Glutamatergic neuron (in vitro differentiated cells): ENCODE data around the gene ACBD6. TPM values are rescaled to one million over a fixed set of nuclear protein-coding genes. Genes with fewer than 3 reads are reported as not detected.

ENCODE experiments used
- DNase-seq: peaks from one replicate; pipeline ENCODE4 v3.0.0; 2022
- H3K27ac Mint-ChIP-seq: one replicate; pipeline ENCODE4 v1.8.0; 2020; ENCODE audit warnings: mild to moderate bottlenecking, mixed read lengths, inconsistent platforms; ENCODE audit not compliant: unreplicated experiment
- H3K27me3 Mint-ChIP-seq: one replicate; pipeline ENCODE4 v1.8.0; 2020; ENCODE audit warnings: mild to moderate bottlenecking, moderate library complexity, mixed read lengths, inconsistent platforms; ENCODE audit not compliant: unreplicated experiment
- H3K36me3 Mint-ChIP-seq: one replicate; pipeline ENCODE4 v1.8.0; 2020; ENCODE audit warnings: mild to moderate bottlenecking, mixed read lengths, inconsistent platforms; ENCODE audit not compliant: unreplicated experiment
- H3K4me1 Mint-ChIP-seq: one replicate; pipeline ENCODE4 v1.8.0; 2020; ENCODE audit warnings: mild to moderate bottlenecking, low read depth, mixed read lengths, inconsistent platforms; ENCODE audit not compliant: unreplicated experiment
- H3K4me3 Mint-ChIP-seq: one replicate; pipeline ENCODE4 v1.8.0; 2020; ENCODE audit warnings: mild to moderate bottlenecking, mixed read lengths, inconsistent platforms; ENCODE audit not compliant: unreplicated experiment
- H3K9me3 Mint-ChIP-seq: one replicate; pipeline ENCODE4 v1.8.0; 2020; ENCODE audit warnings: mild to moderate bottlenecking, moderate library complexity, mixed read lengths, inconsistent platforms; ENCODE audit not compliant: unreplicated experiment
- CTCF ChIP-seq: fragments of 200-600 bp; sonication (generic); IDR thresholded peaks from one replicate; pipeline ENCODE4 v1.5.0; 2021; ENCODE audit not compliant: partially characterized antibody, unreplicated experiment
- total RNA-seq: library from RNA; stranded (reverse); fragmentation: NEBNext Ultra II Directional; extraction: Animal tissue kit (Norgen Biotek cat#: 25700); gene quantifications from one replicate; pipeline ENCODE4 v1.2.1, GENCODE V29; 2021; ENCODE audit not compliant: unreplicated experiment

The ACBD6 gene
- total RNA-seq, 1 donor from 2014 or later, result 52.9 TPM

DNA sequence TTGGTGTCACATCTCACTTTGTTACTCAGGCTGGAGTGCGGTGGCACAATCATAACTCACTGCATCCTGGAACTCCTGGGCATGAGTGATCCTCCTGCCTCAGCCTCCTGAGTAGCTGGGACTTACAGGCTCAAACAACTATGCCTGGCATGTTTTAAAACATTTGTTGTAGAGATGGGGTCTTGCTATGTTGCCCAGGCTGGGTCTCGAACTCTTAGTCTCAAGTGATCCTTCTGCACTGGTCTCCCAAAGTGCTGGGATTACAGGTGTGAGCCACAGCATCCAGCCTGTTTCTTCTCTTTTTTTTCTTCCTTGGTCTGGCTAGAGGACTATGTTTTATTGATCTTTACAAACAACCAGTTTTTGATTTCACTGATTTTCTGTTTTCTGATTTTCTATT, 207.7 kb downstream of the ACBD6 start:
- no peak for DNase-seq
- Mint-ChIP-seq H3K4me1 (peaks cover 14% of the 10 kb centered on the region), H3K9me3 (peaks cover 4% of the 10 kb centered on the region), H3K4me3 (no peak overlapping the region), H3K27ac (no peak overlapping the region), H3K36me3 (peaks cover 8% of the 10 kb centered on the region), H3K27me3 (no peaks in the 10 kb centered on the region)
- no peak for TF ChIP-seq CTCF

DNA sequence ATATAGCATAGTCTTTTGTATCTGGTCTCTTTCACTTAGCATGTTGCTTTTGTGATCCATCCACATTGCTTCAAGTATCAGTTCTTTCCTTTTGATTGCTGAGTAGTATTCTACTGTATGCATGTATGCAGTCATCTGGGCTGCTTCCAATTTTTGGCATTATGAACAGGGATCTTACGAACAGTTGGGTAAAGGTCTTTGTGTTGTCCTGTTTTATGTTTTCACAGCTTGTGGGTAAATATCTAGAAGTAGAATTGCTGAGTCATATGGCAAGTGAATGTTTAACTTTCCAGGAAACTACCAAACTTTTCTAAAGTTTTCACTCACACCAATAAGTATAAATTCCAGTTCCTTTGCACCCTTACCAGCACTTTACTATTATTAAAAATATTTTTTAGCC, 211.4 kb downstream of the ACBD6 start:
- H3K27ac Mint-ChIP-seq, result no peak overlapping the region
- no peak for DNase-seq
- H3K4me3 Mint-ChIP-seq, result no peak overlapping the region
- H3K36me3 Mint-ChIP-seq, result peaks cover 8% of the 10 kb centered on the region
- H3K9me3 Mint-ChIP-seq, result peaks cover 2% of the 10 kb centered on the region
- no peak for TF ChIP-seq CTCF
- no peaks in the 10 kb centered on the region for H3K27me3 Mint-ChIP-seq
- no peaks in the 10 kb centered on the region for H3K4me1 Mint-ChIP-seq

- H3K4me3 Mint-ChIP-seq, result no peak overlapping the region
- H3K27ac Mint-ChIP-seq, result no peak overlapping the region
- H3K36me3 Mint-ChIP-seq, result peaks cover 8% of the 10 kb centered on the region
- no peaks in the 10 kb centered on the region for H3K27me3 Mint-ChIP-seq
- H3K9me3 Mint-ChIP-seq, result peaks cover 2% of the 10 kb centered on the region
- DNase-seq, result no peak
- no peak for TF ChIP-seq CTCF
- H3K4me1 Mint-ChIP-seq, result no peaks in the 10 kb centered on the region
Observed at GRCh38 chr1:180290265-180291001, 211.9 kb downstream of the ACBD6 start.

GRCh38 chr1:180288940-180289339, 213.4 kb downstream of the ACBD6 start:
- H3K27me3 Mint-ChIP-seq, result no peaks in the 10 kb centered on the region
- H3K4me1 Mint-ChIP-seq, result no peaks in the 10 kb centered on the region
- no peak overlapping the region for H3K4me3 Mint-ChIP-seq
- TF ChIP-seq CTCF, result no peak
- H3K27ac Mint-ChIP-seq, result no peak overlapping the region
- no peak for DNase-seq
- peaks cover 8% of the 10 kb centered on the region for H3K36me3 Mint-ChIP-seq
- no peaks in the 10 kb centered on the region for H3K9me3 Mint-ChIP-seq

DNA sequence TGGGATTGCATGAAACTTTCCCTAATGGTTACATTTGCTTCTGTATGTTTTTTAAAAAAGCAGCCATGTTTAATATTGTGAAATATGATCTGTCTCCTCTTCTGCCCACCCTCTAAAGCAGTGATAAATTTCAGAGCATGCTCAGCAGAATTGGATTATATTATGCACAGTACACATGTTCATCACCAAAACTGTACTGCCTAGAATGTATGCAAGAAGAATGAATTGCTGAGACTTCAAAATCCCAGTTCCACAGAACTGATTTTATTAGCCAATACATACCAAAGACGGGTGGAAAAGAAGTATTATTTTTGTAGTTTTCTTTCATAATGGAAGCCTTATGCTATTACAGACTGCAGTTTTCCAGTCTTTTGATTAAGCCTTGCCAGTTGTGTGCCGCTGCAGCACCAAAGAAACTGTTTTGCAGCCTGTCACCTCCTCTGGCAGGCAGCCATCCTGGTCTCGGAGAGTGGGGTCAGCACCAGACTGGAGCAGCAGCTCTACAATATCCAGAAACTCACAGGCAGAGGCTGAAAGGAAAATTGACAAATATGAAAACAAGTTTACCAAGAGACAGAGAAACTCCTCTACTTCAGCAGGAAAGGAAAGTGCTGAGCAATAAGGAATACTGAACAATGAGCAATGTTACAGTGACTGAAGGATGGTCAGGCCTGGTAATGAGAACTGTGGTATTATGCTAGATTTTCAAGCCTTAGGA, 214.2 kb downstream of the ACBD6 start:
- H3K27me3 Mint-ChIP-seq, result no peaks in the 10 kb centered on the region
- no peak overlapping the region for H3K4me3 Mint-ChIP-seq
- peaks cover 8% of the 10 kb centered on the region for H3K36me3 Mint-ChIP-seq
- no peaks in the 10 kb centered on the region for H3K4me1 Mint-ChIP-seq
- TF ChIP-seq CTCF, result no peak
- H3K9me3 Mint-ChIP-seq, result no peaks in the 10 kb centered on the region
- no peak overlapping the region for H3K27ac Mint-ChIP-seq
- DNase-seq, result no peak
